Kidney (tissue), 22 donors: ENCODE measurements around the gene HYCC1. TPM values are rescaled to one million over a fixed set of nuclear protein-coding genes. Genes with fewer than 3 reads are reported as not detected.

Experiments
- DNase-seq, 5 donors: peaks; one replicate each; pipeline ENCODE4 v3.0.0-alpha.2; 2013 to 2020
- FAIRE-seq: peaks from 2 replicates; lab custom pipeline; 2012; peaks lifted over from hg19 to GRCh38; lab: Jason Lieb, UNC
- H3K27ac ChIP-seq, 2 donors: one replicate each; pipeline ENCODE4 v1.7.0; 2013; ENCODE audit warnings: low read depth in 2 of 2, low read length in 2 of 2, inconsistent platforms in 1 of 2
- H3K27me3 ChIP-seq: one replicate; pipeline ENCODE4 v1.7.1; 2013; ENCODE audit warnings: low read length, inconsistent platforms; ENCODE audit not compliant: control insufficient read depth, insufficient read depth
- H3K36me3 ChIP-seq, 3 donors: one replicate each; pipeline versions ENCODE4 v1.7.0 to v1.7.1; 2013; ENCODE audit warnings: low read length in 3 of 3, control low read depth in 1 of 3, inconsistent platforms in 1 of 3; ENCODE audit not compliant: insufficient read depth in 3 of 3, control insufficient read depth in 2 of 3
- H3K4me1 ChIP-seq, 3 donors: one replicate each; pipeline versions ENCODE4 v1.7.0 to v1.7.1; 2013; ENCODE audit warnings: low read length in 3 of 3, inconsistent platforms in 1 of 3, low read depth in 1 of 3; ENCODE audit not compliant: control insufficient read depth in 2 of 3, insufficient read depth in 2 of 3
- H3K4me3 ChIP-seq, 3 donors: one replicate each; pipeline versions ENCODE4 v1.7.0 to v1.8.1; 2013; ENCODE audit warnings: low read length in 3 of 3, control low read depth in 1 of 3, inconsistent platforms in 1 of 3
- H3K9ac ChIP-seq, 3 donors: one replicate each; pipeline versions ENCODE4 v1.7.0 to v1.7.1; 2013; ENCODE audit warnings: low read length in 3 of 3, control low read depth in 1 of 3, inconsistent platforms in 1 of 3
- H3K9me3 ChIP-seq, 3 donors: one replicate each; pipeline versions ENCODE4 v1.7.0 to v1.7.1; 2013; ENCODE audit warnings: low read length in 3 of 3, control low read depth in 1 of 3, inconsistent platforms in 1 of 3; ENCODE audit not compliant: control insufficient read depth in 2 of 3, insufficient read depth in 1 of 3
- intact Hi-C: fragments of 100-400 bp; cut with DNase I; formaldehyde crosslinking; loops from one replicate; pipeline ENCODE4 v1.11.1; 2022
- long read RNA-seq, 10 donors: library from polyadenylated mRNA in 1 of 10; unstranded in 1 of 10; transcript quantifications; one replicate each; pipeline ENCODE4 v2.0.0 and lab custom pipeline, GENCODE V29; 2021 to 2026
- polyA plus RNA-seq: library from polyadenylated mRNA; stranded (reverse); fragments of 350-450 nt; fragmentation: Illumina TruSeq; extraction: RNeasy Lipid Tissue Mini Kit (QIAGEN cat#74804); gene quantifications from one replicate; pipeline ENCODE4 v1.2.3, GENCODE V29; 2014; ENCODE audit warnings: low read depth, low replicate concordance; ENCODE audit not compliant: insufficient read depth
- total RNA-seq: library from RNA; stranded (reverse); fragmentation: NEBNext Ultra II Directional; extraction: Animal tissue kit (Norgen Biotek cat#: 25700); gene quantifications from one replicate; pipeline ENCODE4 v1.2.1, GENCODE V29; 2021
- TF ChIP-seq, protein P1 (sequence below): IDR thresholded peaks from 3 replicates; pipeline ENCODE4 v1.5.1; 2012; ENCODE audit warnings: mild to moderate bottlenecking, moderate library complexity, borderline replicate concordance; ENCODE audit not compliant: insufficient read depth; ENCODE audit errors: extremely low read depth
- donor health status: control.
- donor health status: control.
- donor health status: control.
- donor health status: control.
- donor health status: control.
- donor health status: DM: yes; HTN: yes; CAD: no.
- donor health status: Normal renal cell carcinoma (clear cell type).

Gene HYCC1
- total RNA-seq (22.6 TPM), polyA plus RNA-seq (2.2 TPM)
- long read RNA-seq, donor 1, partial matches to known transcripts, result 0 of 1 reads
- long read RNA-seq, donor 1, other reads (novel, unspliced or antisense), result 0 of 1 reads
- long read RNA-seq, donor 2, transcript FAM126A-201 (4 exons, 616 nt), result major isoform, 6 of 8 reads
- long read RNA-seq, donor 2, partial matches to known transcripts, result 0 of 8 reads
- long read RNA-seq, donor 2, other reads (novel, unspliced or antisense), result 0 of 8 reads
- long read RNA-seq, donor 3, transcript FAM126A-201 (4 exons, 616 nt), result major isoform, 5 of 8 reads
- long read RNA-seq, donor 3, partial matches to known transcripts, result 0 of 8 reads
- long read RNA-seq, donor 3, other reads (novel, unspliced or antisense), result 0 of 8 reads
- long read RNA-seq, donor 4, full-length matches to known transcripts, result 7 of 7 reads
- long read RNA-seq, donor 4, partial matches to known transcripts, result 0 of 7 reads
- long read RNA-seq, donor 4, other reads (novel, unspliced or antisense), result 0 of 7 reads
- long read RNA-seq, donor 5, result 0 reads
- long read RNA-seq, donor 6, full-length matches to known transcripts, result 8 of 8 reads
- long read RNA-seq, donor 6, partial matches to known transcripts, result 0 of 8 reads
- long read RNA-seq, donor 6, other reads (novel, unspliced or antisense), result 0 of 8 reads
- long read RNA-seq, donor 7, full-length matches to known transcripts, result 3 of 4 reads
- long read RNA-seq, donor 7, partial matches to known transcripts, result 0 of 4 reads
- long read RNA-seq, donor 7, other reads (novel, unspliced or antisense), result 1 of 4 reads
- long read RNA-seq, donor 8, partial matches to known transcripts, result 0 of 3 reads
- long read RNA-seq, donor 8, other reads (novel, unspliced or antisense), result 0 of 3 reads
- long read RNA-seq, donor 9, partial matches to known transcripts, result 0 of 3 reads
- long read RNA-seq, donor 9, other reads (novel, unspliced or antisense), result 0 of 3 reads
- long read RNA-seq, donor 10, transcript FAM126A-201 (4 exons, 616 nt), result major isoform, 7 of 9 reads
- long read RNA-seq, donor 10, partial matches to known transcripts, result 0 of 9 reads
- long read RNA-seq, donor 10, other reads (novel, unspliced or antisense), result 0 of 9 reads

DNA sequence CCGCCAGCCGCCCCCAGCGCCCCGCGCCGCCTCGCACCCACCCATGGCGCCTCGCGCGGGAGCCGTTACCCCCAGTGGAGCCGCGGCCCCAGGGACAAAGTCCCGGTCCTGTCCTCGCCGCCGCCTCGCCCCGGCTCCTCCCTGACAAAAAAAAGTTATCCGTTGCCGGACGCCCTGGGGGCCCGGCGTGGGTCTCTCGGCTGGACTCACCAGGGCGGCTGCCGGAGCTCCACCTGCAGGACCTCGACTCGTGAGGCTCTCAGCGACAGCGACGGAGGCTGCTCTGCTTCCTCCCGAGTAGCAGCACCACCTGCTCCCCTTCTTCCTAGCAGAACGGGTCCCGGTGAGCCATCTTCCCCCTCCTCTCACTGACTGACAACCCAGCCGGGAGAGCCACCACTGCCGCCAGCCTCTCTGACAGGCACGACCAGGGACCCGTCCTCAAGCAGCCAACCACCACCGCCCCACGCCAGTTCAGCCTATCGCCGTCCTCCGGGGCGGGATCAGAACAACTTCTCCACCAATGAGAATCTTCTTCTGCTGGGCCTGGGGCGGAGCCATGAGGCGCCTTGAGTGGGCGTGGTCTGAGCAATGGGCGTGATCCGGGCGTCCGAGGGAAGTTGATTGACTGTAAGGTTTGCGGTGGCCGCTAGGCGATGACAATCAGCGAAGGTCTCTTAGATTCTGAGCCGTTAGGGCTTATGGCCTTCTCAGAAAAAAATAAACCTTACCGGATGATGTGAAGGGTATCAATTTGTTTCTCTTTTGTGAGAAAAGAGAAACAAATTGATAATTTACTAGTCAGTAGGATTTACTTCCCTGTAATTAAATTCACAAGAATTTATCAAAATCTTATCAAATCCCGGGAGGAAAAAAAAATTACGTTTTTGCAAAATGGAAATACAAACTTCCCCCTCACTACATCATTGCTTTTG, at the start of gene HYCC1:
Gene HYCC1, minus strand, starts transcription at position 416 of the 935 bp plus-strand sequence. CDS start 23,019 bp downstream, outside the sequence.
- FAIRE-seq (peak; percentile 98), DNase-seq (peak; percentile 99)
- TF ChIP-seq, protein P1, sequence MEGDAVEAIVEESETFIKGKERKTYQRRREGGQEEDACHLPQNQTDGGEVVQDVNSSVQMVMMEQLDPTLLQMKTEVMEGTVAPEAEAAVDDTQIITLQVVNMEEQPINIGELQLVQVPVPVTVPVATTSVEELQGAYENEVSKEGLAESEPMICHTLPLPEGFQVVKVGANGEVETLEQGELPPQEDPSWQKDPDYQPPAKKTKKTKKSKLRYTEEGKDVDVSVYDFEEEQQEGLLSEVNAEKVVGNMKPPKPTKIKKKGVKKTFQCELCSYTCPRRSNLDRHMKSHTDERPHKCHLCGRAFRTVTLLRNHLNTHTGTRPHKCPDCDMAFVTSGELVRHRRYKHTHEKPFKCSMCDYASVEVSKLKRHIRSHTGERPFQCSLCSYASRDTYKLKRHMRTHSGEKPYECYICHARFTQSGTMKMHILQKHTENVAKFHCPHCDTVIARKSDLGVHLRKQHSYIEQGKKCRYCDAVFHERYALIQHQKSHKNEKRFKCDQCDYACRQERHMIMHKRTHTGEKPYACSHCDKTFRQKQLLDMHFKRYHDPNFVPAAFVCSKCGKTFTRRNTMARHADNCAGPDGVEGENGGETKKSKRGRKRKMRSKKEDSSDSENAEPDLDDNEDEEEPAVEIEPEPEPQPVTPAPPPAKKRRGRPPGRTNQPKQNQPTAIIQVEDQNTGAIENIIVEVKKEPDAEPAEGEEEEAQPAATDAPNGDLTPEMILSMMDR, result peak; percentile 64
- Histone ChIP-seq H3K27me3 (no peaks in the 10 kb centered on the region), H3K4me1 (peaks cover 0 to 3% (median 0%) of the 10 kb centered on the region in 3 donors), H3K4me3 (peak within 1 kb of the TSS; percentile 77 to 88 (median 82)), H3K27ac (peak within 1 kb of the TSS in 1 of 2 donors; percentile 44), H3K9me3 (no peaks in the 10 kb centered on the region), H3K36me3 (no peaks in the 10 kb centered on the region), H3K9ac (peak within 1 kb of the TSS; percentile 20 to 75 (median 73))
- intact Hi-C loops, result no loop called here

- no peak overlapping the region for H3K27ac ChIP-seq
- DNase-seq, result no peak
- H3K27me3 ChIP-seq, result no peaks in the 10 kb centered on the region
- H3K9ac ChIP-seq, result no peak overlapping the region
- no peaks in the 10 kb centered on the region for H3K36me3 ChIP-seq
- TF ChIP-seq, protein P1, result no peak
- no peaks in the 10 kb centered on the region for H3K9me3 ChIP-seq
- intact Hi-C loops, result no loop called here
- H3K4me1 ChIP-seq, result no peaks in the 10 kb centered on the region
- no peak overlapping the region for H3K4me3 ChIP-seq
- no peak for FAIRE-seq
Measured at GRCh38 chr7:23062452-23062851, 48.5 kb upstream of the HYCC1 start.

DNA sequence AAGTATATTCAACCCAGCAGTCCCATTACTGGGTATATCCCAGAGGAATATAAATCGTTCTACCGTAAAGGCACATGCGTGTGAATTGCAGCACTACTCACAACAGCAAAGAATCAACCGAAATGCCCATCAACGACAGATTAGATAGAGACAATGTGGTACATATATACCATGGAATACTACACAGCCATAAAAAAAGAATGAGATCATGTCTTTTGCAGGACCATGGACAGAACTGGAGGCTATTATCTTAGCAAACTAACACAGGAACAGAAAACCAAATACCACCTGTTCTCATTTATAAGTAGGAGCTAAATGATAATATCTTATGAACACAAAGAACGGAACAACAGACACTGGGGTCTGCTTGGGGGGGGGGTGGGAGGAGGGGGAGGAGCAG, 47.4 kb upstream of the HYCC1 start:
- Histone ChIP-seq H3K27ac (no peak overlapping the region), H3K9me3 (no peaks in the 10 kb centered on the region), H3K9ac (no peak overlapping the region), H3K36me3 (no peaks in the 10 kb centered on the region), H3K4me1 (no peaks in the 10 kb centered on the region), H3K27me3 (no peaks in the 10 kb centered on the region), H3K4me3 (no peak overlapping the region)
- FAIRE-seq (no peak), DNase-seq (no peak)
- intact Hi-C loops, result no loop called here
- TF ChIP-seq, protein P1, result no peak
